Gastroesophageal sphincter (tissue), 4 donors: ENCODE data around the gene UTP11. TPM values are rescaled to one million over a fixed set of nuclear protein-coding genes. Genes with fewer than 3 reads are reported as not detected.

Source experiments
- ATAC-seq: fragments of 150-250 bp; one replicate; pipeline ENCODE4 v1.9.1; 2016; ENCODE audit warnings: mild to moderate bottlenecking, moderate library complexity
- H3K27ac ChIP-seq, 4 donors: fragments of 200-600 bp; sonication (generic) in 3 of 4; 1 replicate in 3 of 4; 2 replicates in 1 of 4; pipeline ENCODE4 v1.5.1; 2016 to 2019
- H3K27me3 ChIP-seq: fragments of 200-600 bp; sonication (generic); one replicate; pipeline ENCODE4 v1.5.1; 2019
- H3K36me3 ChIP-seq, 2 donors: fragments of 200-600 bp; sonication (generic); one replicate each; pipeline ENCODE4 v1.5.1; 2019; ENCODE audit warnings: control low read depth in 1 of 2
- H3K4me1 ChIP-seq, 3 donors: fragments of 200-600 bp; sonication (generic); 1 replicate in 2 of 3; 2 replicates in 1 of 3; pipeline ENCODE4 v1.5.1; 2016 to 2019; ENCODE audit warnings: control low read depth in 2 of 3
- H3K4me3 ChIP-seq, 2 donors: fragments of 200-600 bp; sonication (generic); one replicate each; pipeline ENCODE4 v1.5.1; 2019; ENCODE audit warnings: mild to moderate bottlenecking in 1 of 2, moderate library complexity in 1 of 2
- H3K9me3 ChIP-seq, 3 donors: fragments of 200-600 bp; sonication (generic); one replicate each; pipeline ENCODE4 v1.5.1; 2017 to 2019; ENCODE audit warnings: control low read depth in 2 of 3
- CTCF ChIP-seq, 4 experiments: fragments of 200-600 bp in 2 of 4; fragments of 450-650 bp in 2 of 4; sonication (generic) in 1 of 4; IDR thresholded peaks; one replicate each; pipeline ENCODE4 v1.5.1; 2017 to 2019; ENCODE audit warnings: antibody characterized with exemption in 4 of 4, mild to moderate bottlenecking in 2 of 4, moderate library complexity in 2 of 4
- EP300 ChIP-seq: sonication (generic); formaldehyde crosslinking; IDR thresholded peaks from one replicate; pipeline ENCODE4 v1.6.1; 2017; ENCODE audit warnings: antibody characterized with exemption, mild to moderate bottlenecking
- POLR2A ChIP-seq, 2 donors: fragments of 450-650 bp; IDR thresholded peaks; one replicate each; pipeline ENCODE4 v1.6.1; 2017; ENCODE audit warnings: antibody characterized with exemption in 2 of 2, mild to moderate bottlenecking in 2 of 2, moderate library complexity in 1 of 2
- POLR2AphosphoS5 ChIP-seq: sonication (generic); formaldehyde crosslinking; IDR thresholded peaks from one replicate; pipeline ENCODE4 v1.6.1; 2017; ENCODE audit warnings: antibody characterized with exemption
- WGBS, 2 donors: methylation state at CpG; one replicate each; pipeline ENCODE4 v1.1.5; 2018; ENCODE audit warnings: low coverage in 1 of 2; 5-methylcytosine and 5-hydroxymethylcytosine counted together
- total RNA-seq, 4 donors: library from RNA; depleted of rRNA; stranded (reverse); fragments of >200 nt; gene quantifications; one replicate each; pipeline ENCODE4 v1.1.0, GENCODE V29; 2016

The UTP11 gene
- total RNA-seq, 4 donors from 2014 or later, result 50.7 to 79.2 (median 59.8) TPM

GRCh38 chr1:38009841-38010180, 2.7 kb upstream of the UTP11 start:
- H3K4me1 ChIP-seq, result peaks cover 0 to 34% (median 14%) of the 10 kb centered on the region in 3 donors
- ATAC-seq, result no peak
- peaks cover 0 to 3% of the 10 kb centered on the region in 2 donors for H3K36me3 ChIP-seq
- TF ChIP-seq EP300 (no peak), POLR2AphosphoS5 (no peak), CTCF (IDR thresholded peaks at IDR 0.05) (no peak), POLR2A (IDR thresholded peaks at IDR 0.05) (no peak)
- H3K27me3 ChIP-seq, result no peaks in the 10 kb centered on the region
- H3K9me3 ChIP-seq, result no peaks in the 10 kb centered on the region
- H3K27ac ChIP-seq, result peak overlapping the region in 1 of 4 donors; percentile 53
- H3K4me3 ChIP-seq, result no peak overlapping the region
- 93 to 100% methylated on average over 3 to 5 of the region's 6 CpGs for WGBS, 2 donors

- Histone ChIP-seq H3K36me3 (peaks cover 0 to 19% of the 10 kb centered on the region in 2 donors), H3K9me3 (no peaks in the 10 kb centered on the region), H3K27me3 (no peaks in the 10 kb centered on the region), H3K27ac (peak overlapping the region; percentile 88 to 94 (median 92)), H3K4me3 (peak overlapping the region; percentile 73 to 80), H3K4me1 (peaks cover 0 to 57% (median 24%) of the 10 kb centered on the region in 3 donors)
- no peak for TF ChIP-seq POLR2A (IDR thresholded peaks at IDR 0.05)
- TF ChIP-seq CTCF (IDR thresholded peaks at IDR 0.05), result no peak
- TF ChIP-seq POLR2AphosphoS5, result no peak
- TF ChIP-seq EP300, result no peak
- ATAC-seq, result no peak
- WGBS, 2 donors, result 10 to 25% methylated on average over 2 to 4 of the region's 4 CpGs
Observed at GRCh38 chr1:38013227-38013622, 691 bp downstream of the UTP11 start.

- no peaks in the 10 kb centered on the region for H3K9me3 ChIP-seq
- ATAC-seq, result no peak
- peak in 2 of 4 experiments; percentile 23 to 43 for TF ChIP-seq CTCF (IDR thresholded peaks at IDR 0.05)
- TF ChIP-seq POLR2AphosphoS5, result no peak
- H3K36me3 ChIP-seq, result peaks cover 0 to 28% of the 10 kb centered on the region in 2 donors
- H3K4me3 ChIP-seq, result peak overlapping the region in 1 of 2 donors; percentile 73
- peak overlapping the region; percentile 2 to 94 (median 92) for H3K27ac ChIP-seq
- 36 to 41% methylated on average over 4 of the region's 4 CpGs for WGBS, 2 donors
- peaks cover 0 to 66% (median 24%) of the 10 kb centered on the region in 3 donors for H3K4me1 ChIP-seq
- no peaks in the 10 kb centered on the region for H3K27me3 ChIP-seq
Observed at GRCh38 chr1:38014171-38014570, 1.6 kb downstream of the UTP11 start.

- ATAC-seq, result no peak
- TF ChIP-seq EP300, result no peak
- TF ChIP-seq POLR2A (IDR thresholded peaks at IDR 0.05), result no peak
- TF ChIP-seq POLR2AphosphoS5, result no peak
- no peak for TF ChIP-seq CTCF (IDR thresholded peaks at IDR 0.05)
Observed at GRCh38 chr1:38014724-38015424, 2.3 kb downstream of the UTP11 start.

More at GRCh38 chr1:38014724-38015424, 2.3 kb downstream of the UTP11 start:
- Histone ChIP-seq H3K4me3 (no peak overlapping the region), H3K9me3 (no peaks in the 10 kb centered on the region), H3K27me3 (no peaks in the 10 kb centered on the region), H3K4me1 (peaks cover 0 to 68% (median 24%) of the 10 kb centered on the region in 3 donors), H3K36me3 (peaks cover 0 to 35% of the 10 kb centered on the region in 2 donors), H3K27ac (peak overlapping the region; percentile 52 to 94 (median 92))
- 80 to 89% methylated on average over 5 to 9 of the region's 11 CpGs for WGBS, 2 donors
